Measurements from ENCODE around the gene USP30.

The USP30 gene

DNA sequence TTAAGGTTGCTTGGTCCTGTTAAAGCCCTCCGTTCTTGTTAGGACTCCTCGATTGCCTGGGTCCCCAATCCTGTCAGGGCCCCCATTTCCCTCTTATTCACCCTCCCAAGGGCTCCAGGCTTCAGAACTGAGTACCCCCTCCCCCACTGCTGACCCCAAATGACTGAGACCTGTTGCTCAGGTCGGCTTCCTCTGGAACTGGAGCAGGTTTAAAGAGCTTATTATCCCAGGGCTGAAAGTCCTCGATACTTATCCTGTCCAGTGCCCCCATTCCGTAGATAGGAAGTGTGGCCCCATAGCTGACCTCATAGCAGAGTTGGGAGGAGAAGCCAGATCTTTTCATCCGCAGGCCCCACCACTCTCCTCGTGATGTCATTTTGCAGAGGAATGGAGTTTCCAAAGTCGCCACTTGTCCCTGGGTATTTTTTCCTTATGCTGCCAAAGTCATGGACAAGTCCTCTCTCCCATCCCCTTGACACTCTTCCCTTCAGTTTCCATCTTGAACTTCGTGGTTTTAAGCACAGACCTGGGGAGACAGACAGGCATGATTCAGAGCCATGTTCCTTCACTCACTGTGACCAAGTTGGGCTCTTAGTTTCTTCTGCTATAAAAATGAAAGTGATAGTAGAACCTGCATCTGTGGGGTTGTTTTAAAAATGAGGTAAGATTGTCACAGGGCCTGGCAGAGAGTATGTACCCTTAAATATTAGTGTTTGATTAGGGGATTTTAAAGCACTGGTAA is 1.2 kb downstream of the USP30 start:
- peak; percentile 30 for DNase-seq

DNA sequence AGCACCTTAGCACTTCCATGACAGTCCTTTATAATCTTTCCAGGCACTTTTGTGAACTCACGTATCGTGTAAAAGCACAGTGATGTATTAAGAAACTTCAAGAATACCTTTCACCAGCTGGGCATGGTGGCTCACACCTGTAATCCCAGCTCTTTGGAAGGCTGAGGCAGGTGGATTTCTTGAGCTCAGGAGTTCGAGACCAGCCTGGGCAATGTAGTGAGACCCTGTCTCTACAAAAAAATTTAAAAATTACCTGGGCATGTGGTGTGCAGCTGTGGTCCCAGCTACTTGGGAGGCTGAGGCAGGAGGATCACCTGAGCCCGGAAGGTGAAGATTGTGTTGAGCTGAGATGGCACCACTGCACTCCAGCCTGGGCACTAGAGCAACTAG is 1.7 kb downstream of the USP30 start:
- DNase-seq: peak; percentile 6 to 9

GRCh38 chr12:109054520-109054919 is 2.1 kb downstream of the USP30 start:
- no peak for DNase-seq

GRCh38 chr12:109056891-109057290 is 4.5 kb downstream of the USP30 start:
- no peak for DNase-seq

- DNase-seq: no peak
Observed at GRCh38 chr12:109057376-109057775, 5.0 kb downstream of the USP30 start.

DNA sequence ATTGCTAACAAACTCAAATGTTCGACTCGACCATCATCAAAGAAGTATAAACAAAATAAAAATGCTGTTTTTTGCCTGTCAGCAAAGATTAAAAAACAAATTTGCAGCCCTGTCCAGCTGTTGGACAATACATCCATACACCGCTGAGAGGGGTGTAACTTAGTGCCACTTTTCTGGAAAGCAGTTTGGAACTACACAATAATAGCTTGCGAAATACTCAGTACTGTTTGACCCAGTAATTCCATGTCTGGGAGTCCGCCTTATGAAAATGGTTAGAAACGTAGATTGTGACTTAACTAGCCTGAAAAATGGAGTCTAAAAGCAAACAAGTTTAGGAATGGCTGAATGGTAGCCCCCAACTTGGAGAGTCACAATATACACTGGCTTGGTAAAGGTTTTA is 6.4 kb downstream of the USP30 start:
- DNase-seq: no peak

DNA sequence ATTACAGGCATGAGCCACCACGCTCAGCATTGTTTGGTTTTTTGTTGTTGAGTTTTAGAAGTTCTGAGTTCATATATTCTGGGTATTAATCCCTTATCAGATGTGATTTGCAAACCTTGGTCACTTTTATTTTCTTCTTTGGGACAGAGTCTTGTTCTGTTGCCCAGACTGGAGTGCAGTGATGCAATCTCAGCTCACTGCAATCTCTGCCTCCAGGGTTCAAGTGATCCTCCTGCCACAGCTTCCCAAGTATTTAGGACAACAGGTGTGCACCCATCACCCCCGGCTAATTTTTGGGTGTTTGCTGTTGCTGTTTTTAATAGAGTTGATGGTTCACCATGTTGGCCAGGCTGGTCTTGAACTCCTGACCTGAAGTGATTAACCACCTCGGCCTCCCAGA is 11.8 kb downstream of the USP30 start:
- no peak for DNase-seq

DNA sequence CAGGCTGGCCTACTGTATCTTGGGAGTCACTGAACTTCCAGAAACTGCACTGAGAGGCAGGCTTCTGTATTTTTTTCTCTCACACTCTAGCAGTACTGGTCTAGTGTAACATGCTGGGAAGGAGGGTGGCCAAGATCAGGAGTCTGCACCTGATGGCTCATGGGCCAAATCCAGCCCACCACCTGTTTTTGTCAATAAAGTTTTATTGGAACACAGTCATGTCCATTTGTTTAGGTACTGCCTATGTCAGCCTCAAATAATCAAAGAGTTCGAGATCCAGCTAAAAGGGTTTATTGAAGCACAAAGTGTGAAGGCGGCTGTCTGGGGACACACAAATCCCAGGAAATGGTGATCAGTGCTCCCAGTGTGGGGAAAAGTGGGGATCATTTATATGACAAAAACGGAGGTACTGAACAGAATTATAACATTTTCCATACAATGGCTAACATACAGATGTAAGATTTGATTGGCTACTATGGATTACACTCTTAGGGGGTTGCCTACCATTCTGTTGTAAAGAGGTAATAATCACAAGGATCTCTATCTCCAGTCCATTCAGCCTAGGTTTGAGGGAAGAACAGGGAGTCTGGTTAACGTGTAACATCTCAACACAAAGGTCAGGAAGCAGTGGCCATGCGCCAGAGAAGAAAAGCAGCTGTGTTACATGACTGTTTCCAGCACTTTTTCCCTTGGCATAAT is 12.9 kb downstream of the USP30 start:
- DNase-seq: no peak

DNA sequence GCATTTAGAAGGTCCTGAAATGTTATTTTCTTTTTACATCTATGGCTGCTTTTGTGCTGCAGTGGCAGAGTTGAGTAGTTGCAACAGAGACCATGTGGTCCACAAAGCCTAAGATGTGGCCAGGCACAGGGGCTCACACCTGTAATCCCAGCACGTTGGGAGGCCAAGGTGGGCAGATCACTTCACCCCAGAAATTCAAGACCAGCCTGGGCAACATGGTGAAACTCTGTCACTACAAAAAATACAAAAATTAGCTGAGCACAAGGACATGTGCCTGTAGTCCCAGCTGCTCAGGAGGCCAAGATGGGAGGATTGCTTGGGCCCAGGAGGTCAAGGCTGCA is 13.4 kb downstream of the USP30 start:
- DNase-seq: no peak

- no peak for DNase-seq
Observed at GRCh38 chr12:109069307-109070271, 17.2 kb downstream of the USP30 start.

DNA sequence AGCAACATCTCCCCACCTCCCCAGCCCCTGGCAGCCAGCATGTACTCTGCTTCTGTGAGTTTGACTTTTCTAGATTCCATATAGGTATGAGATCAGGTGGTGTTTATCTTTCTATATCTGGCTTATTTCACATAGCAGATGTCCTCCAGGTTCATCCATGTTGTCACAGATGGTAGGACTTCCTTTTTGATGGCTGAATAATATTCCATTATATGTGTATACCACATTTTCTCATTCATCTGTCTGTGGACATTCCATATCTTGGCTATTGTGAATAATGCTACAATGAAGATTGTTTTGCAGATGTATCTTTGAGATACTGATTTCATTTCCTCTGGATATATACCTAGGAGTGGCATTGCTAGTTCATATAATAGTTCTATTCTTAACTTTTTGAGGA is 22.5 kb downstream of the USP30 start:
- no peak for DNase-seq

GRCh38 chr12:109082751-109083150 is 30.4 kb downstream of the USP30 start:
- DNase-seq: no peak

GRCh38 chr12:109084425-109084824 is 32.0 kb downstream of the USP30 start:
- DNase-seq: no peak

DNA sequence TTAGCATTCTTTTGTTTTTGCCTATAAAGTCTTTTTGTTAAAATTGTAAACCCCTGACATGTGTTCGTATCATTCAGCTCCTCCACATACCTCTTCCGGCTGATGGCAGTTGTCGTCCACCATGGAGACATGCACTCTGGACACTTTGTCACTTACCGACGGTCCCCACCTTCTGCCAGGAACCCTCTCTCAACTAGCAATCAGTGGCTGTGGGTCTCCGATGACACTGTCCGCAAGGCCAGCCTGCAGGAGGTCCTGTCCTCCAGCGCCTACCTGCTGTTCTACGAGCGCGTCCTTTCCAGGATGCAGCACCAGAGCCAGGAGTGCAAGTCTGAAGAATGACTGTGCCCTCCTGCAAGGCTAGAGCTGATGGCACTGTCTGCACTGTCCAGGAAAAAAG is 33.2 kb downstream of the USP30 start:
- DNase-seq: no peak

- DNase-seq: no peak
Observed at GRCh38 chr12:109087250-109087649, 34.9 kb downstream of the USP30 start.

GRCh38 chr12:109088818-109089217 is 36.4 kb downstream of the USP30 start:
- no peak for DNase-seq

- DNase-seq: no peak
Observed at GRCh38 chr12:109089683-109090082, 37.3 kb downstream of the USP30 start.

DNA sequence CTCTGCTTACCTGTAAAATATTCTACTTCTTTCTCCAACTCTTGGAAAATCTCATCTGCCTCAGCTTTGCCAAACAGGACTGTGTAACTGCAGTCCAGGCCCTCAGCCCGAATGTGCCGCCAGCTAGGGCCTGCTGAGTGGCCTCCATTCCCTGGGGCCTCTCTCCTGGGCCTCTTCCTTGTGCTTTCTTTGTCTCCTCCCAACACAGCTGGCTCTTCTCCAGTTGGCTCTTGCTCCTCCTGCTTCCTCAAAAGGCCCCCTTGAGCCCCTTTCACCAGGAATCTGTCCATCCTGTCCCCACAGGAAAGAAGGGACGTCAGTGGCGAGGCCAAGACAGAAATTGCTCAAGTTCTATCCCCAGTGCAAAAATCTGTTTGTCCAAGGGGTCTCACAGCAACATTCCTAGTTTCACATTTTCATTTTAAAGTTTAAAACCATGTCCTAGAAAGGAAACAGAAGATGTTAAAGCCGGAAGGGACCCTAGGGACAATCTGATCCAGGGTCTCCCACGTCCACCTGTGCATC is 40.2 kb downstream of the USP30 start:
- no peak for DNase-seq

DNA sequence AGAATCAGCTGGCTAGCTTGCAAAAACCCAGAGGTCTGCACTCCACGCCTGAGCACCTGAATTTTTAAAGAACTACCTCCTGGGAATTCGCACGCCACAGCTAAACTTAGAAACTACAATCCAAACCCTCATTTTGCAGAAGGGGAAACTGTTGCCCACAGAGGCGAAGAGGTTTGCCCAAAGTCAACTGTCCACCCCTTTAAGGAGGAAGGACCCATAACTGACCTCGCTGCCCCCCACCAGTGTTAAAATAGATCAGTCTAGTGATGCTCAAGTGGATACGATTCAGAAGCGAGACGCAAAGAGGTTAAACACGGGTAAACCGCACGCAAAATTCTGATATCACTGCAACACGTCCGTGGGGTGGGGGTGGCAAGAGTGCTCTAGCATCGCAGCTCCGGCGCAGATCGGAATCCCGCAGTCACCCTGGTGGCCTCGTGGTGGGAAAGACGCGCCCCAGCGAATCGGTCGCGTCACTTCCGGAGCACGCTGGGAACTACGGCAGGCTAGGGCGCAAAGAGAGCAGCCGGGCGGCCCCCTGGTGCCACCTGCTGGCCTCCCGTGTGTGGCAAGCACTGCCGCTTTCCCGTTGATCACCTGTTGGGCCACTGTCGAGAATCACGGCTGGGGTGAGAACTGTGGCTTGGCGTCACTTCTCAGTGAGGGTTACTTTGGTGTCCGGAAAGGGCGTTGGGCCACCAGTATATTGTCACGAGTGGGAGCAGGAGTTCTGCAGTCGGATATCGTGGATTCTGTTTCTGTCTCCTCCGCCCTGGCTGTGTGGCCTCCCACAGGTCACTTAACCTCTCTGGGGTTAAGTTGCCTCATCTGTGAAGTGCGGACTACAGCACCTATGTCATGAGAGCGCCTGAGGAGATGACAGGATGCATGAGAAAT is 40.9 kb downstream of the USP30 start, which contains the start of gene ALKBH2:
Gene ALKBH2, minus strand, starts transcription at position 451 of the 897 bp plus-strand sequence. CDS start 686 bp downstream, outside the sequence.
- DNase-seq: peak; percentile 94 to 95

DNA sequence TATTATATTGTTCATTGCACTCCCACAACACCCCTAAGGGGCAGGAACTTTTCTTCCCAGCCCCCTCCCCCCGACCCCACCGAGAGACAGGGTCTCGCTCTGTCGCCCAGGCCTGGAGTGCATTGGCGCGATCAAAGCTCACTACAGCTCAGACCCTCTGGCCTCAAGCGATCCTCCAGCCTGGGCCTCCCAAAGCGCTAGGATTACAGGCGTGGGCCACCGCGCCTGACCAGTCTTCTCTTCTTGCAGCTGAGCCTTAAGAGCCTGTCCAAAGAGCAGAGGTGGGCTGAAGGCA is 44.7 kb downstream of the USP30 start:
- no peak for DNase-seq

- peak; percentile 97 for DNase-seq
Observed at GRCh38 chr12:109097435-109098182, 45.2 kb downstream of the USP30 start, which contains the start of gene UNG. Gene UNG, plus strand, starts transcription at chr12:109097597. Its CDS starts 83 bp downstream, at chr12:109097680.
